DMS153 treated with DMSO at 0.1 percent for 48 hours (cell line): ENCODE data around the gene SMYD4.

Source experiments
- DNase-seq: peaks from one replicate; lab custom pipeline; 2025; ENCODE audit not compliant: unreplicated experiment; lab: John Stamatoyannopoulos, UW

Gene SMYD4

DNA sequence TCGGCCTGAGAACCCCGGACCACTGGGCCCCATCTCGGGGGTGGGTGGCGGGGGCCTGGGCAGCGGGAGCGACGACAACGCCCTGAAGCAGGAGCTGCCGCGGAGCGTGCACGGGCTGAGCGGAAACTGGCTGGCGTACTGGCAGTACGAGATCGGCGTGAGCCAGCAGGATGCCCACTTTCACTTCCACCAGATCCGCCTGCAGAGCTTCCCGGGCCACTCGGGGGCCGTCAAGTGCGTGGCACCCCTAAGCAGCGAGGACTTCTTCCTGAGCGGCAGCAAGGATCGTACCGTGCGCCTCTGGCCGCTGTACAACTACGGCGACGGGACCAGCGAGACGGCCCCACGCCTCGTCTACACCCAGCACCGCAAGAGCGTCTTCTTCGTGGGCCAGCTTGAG lies 95.9 kb downstream of the SMYD4 start:
- DNase-seq = no peak

DNA sequence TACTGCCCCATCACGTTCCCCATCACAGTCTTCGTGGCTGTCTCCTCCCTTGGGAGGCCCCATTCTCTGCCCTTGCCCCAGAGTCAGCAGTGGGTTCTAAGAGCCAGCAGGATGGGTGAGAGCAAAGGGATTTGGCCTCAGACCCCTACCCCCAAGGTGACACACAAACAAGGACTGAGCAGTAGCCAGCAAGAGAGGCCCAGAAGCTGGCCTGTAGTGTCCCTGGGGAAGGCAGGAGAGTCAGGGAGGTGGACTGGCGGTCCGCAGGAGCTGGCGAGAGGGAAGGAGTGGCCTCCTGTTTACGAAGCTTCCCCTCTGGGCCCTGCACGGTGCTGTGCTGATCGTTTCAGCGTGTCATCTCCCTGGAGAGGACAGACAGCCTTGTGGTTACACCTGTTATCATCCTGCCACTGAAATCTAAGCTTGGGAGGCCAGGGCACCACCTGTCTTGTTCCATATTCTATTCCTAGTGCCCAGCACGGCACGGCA lies 96.8 kb downstream of the SMYD4 start:
- DNase-seq = no peak

DNA sequence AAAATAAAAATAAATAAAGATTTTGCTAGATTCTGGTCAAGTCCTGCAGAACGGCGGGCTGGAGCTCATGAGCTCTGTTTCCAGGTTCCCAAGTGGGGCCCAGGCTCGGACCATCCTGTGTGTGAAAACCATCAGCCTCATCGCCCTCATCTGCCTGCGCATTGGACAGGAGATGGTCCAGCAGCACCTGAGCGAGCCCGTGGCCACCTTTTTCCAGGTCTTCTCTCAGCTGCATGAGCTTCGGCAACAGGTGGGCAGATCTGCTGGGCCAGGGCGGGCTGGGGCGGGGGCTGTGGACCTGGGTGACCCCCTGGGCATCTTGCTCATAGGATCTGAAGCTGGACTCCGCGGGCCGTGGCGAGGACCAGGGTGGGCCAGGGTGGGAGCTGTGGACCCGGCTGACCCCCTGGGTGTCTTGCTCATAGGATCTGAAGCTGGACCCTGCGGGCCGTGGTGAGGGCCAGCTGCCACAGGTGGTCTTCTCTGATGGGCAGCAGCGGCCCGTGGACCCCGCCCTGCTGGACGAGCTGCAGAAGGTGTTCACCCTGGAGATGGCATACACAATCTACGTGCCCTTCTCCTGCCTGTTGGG lies 97.4 kb downstream of the SMYD4 start:
- DNase-seq = no peak

DNA sequence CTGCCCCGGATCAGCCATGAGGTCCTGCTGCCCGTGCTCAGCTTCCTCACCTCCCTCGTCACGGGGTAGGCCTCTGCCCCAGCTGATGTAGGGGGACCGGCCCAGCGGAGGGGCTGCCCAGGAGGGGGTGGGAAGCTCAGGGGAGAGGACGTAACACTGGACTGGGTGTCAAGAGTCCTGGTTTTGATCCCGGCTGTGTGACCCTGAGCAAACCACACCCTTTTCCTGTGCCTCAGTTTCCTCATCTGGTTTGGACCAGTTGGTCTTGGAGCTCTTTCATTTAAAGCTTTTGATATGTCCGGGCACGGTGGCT lies 98.6 kb downstream of the SMYD4 start:
- DNase-seq = no peak

DNA sequence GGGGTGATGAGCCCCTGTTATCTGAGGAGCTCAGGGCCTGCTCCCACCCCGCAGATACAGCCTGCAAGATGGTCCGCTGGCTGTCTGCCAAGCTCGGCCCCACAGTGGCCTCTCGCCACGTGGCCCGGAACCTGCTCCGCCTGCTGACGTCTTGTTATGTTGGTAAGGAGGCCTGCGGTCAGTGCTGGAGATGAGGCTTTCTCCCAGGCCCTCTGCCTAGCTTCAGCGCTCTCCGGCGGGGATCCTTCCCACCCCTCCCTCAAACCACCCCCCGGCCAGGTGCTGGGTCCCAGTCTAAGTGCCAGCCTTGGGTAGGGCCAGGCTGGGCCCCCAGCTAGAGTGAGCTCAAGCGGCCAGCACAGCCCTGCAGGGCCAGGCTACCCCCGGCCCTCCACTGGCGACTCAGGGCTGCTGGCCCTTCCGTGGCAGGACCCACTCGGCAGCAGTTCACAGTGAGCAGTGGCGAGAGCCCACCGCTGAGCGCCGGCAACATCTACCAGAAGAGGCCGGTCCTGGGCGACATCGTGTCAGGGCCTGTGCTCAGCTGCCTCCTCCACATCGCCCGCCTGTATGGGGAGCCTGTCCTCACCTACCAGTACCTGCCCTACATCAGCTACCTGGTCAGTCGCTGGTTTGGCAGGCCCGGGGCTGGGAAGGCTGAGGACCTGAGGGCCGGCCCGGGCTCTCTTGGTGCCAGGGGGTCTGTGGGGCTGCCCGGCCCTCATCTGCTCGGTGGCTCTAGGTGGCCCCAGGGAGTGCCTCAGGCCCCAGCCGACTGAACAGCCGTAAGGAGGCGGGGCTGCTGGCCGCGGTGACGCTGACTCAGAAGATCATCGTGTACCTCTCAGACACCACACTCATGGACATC lies 99.1 kb downstream of the SMYD4 start:
- no peak for DNase-seq

DNA sequence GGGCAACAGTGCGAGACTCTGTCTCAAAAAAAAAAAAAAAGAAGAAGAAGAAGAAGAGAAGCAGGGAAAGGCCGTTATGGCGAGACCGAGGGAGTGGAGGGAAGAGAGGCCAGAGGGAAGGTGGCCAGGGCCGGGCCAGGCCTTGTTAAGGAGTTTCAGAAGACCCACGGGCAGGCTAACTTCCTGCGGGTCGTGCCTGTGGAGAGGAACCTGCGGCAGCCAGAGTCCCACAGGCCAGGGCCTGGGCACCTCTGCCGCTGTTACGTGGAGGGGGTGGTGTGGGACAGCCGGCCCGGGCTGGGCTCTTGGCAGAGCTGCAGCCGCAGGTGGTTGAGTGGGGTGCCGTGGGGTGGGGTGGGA lies 99.8 kb downstream of the SMYD4 start:
- no peak for DNase-seq
